ENCODE data around the gene POFUT2.

POFUT2 gene

DNA sequence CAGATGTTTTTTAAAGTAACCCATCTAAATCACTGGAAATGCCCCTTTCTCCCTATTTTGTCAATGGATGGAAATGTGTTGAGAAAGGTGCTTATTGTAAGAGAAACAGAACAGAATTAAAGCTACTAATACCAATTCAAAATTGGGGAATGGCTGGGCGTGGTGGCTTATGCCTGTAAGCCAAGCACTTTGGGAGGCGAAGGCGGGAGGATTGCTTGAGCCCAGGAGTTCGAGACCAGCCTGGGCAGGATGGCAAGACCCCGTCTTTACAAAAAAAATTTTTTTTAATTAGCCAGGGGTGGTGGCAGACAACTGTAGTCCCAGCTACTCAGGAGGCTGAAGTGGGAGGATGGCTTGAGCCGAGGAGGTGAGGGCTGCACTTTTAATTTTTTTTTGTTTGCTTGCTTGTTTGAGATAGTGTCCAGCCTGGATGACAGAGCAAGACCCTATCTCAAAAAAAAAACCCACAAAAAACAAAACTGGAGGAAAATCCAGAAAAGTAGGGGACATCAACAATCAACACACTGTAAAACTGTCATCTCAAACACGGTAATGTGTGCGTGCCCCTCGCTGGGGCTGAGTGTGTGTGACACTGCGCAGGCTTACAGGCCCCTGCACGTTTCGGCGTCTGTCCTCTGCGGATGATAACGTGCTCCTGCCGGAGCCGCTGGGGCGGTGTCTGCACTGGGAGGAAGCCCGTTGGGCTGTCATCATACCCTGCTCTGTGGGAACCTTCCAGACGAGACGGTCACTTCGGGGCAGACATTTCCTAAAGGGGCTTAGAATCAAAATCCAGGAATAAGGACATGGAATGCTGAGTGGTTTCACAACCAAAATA lies 11.6 kb upstream of the POFUT2 start:
- DNase-seq (ENCODE audit: low read depth in 4 of 4, low spot score in 1 of 4), result no peak

DNA sequence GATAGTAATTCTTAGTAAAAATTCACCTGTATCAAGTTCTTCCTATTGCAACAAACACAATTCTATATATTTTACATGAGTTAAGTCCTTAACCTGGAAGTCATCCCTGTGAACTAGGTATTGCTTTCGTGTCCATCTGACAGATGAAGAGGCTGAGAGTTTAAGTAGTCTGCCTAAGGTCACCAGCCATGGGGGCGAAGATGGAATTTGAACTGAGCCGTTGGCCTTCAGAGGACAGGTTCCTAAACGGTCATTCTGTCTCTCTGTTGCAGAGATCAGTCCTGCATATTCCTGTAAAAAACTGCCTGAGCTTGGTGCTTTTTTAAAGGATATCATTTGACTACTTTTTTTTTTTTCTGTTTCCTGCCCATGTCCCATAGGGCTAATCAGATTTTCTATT lies 10.2 kb upstream of the POFUT2 start:
- DNase-seq (ENCODE audit: low read depth in 4 of 4, low spot score in 1 of 4), result no peak

DNA sequence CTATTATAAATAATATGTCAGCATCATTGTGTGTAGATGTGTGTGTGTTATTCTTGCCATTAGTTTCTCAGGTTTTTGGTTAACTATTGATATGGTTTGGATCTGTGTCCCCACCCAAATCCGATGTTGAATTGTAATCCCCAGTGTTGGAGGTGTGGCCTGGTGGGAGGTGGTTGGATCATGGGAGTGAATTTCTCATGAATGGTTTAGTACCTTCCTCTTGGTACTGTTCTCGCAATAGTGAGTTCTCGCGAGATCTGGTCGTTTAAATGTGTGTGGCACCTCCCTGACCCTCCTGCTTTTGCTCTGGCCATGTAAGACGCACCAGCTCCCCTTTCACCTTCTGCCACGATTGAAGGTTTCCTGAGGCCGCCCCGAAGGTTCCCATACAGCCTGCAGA lies 9.6 kb upstream of the POFUT2 start:
- DNase-seq (ENCODE audit: low read depth in 4 of 4, low spot score in 1 of 4), result no peak

DNA sequence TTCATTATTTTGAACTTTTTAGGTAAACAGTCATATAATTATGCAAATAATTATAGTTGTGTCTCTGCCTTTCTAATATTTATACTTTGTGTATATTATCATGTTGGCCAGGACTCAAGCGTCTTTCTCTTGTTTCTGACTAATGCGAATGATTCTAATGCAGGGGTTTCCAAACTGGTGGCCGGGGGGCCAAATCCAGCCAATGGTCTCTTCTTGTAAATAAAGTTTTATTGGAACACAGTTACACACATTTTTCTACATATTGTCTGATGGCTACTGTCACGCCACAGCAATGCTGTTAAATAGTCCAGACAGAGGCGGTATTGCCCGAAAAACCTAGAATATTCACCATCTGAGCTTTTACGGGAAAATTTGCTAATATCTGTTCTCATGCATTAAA lies 8.9 kb upstream of the POFUT2 start:
- no peak for DNase-seq (ENCODE audit: low read depth in 4 of 4, low spot score in 1 of 4)

DNA sequence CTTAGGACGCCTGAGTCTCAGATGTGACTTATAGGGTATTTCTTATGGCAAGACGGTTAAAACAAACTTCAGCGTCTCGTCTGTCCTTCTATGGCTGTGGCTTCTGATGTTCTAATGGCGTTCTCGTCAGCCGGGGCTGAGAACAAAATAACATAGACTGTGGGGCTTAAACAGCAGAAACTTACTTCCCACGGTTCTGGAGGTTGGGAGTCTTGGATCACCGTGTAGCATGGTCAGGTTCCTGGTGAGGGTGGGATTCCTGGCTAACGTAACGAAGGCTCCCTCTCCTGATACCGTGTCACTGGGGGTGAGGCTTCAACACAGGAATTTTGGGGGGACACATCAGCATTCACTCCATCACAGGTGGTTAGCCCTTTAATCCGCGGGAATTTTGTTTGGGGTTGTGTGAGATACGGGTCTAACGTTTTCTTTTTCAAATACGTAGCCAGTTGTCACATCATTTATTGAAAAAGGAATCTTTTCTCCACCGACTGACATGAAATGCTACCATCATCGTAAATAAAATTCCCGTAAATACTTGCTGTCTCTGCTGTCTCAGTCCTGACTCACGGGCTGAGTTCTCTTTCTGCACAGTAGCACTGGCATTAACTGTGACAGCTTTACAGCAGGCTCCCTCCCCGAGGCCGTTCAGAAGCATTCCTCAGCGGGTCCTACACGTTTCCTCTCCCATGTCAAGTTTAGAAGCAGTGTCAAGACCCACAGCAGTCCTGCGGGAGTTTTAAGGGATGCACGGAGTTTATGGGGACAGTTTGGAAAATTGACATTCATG lies 8.1 kb upstream of the POFUT2 start:
- no peak for DNase-seq (ENCODE audit: low read depth in 4 of 4, low spot score in 1 of 4)

DNA sequence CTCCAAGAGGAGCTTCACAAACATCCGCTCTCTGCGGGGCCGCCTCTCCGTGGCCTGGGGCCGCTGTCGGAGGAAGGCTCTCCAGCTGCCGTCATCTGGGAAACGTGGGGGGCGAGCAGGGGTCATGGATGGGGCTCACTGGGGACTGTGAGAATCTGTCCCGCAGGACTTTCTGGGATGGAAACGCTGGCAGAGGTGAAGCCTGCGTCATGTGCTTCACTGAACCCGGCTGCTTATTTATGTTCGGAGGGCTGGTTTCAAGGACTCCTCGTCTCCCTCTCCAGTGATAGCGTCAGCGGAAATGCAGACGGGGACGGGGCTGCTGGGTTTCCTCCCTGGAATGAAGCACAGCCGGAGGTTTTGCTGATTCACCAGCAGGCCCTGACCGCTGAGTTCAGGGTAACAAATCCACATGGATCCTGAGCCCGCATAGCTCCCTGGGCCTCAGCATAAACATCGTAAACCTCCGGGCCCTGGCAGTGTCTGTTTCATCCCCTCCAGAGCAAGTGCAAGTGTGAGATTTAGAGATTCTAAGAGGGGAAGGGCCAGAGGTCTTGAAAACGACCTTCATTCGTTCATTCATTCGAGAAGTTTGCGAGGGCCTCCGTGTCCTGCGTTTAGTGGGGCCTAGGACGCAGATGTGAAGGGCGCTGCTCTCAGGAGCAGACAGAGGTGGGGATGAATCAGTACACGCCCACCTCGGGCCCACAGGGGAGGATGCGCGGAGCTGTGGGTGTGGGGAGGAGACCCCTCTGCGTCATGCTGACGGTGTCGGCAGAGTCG lies 7.0 kb upstream of the POFUT2 start:
- no peak for DNase-seq (ENCODE audit: low read depth in 4 of 4, low spot score in 1 of 4)

DNA sequence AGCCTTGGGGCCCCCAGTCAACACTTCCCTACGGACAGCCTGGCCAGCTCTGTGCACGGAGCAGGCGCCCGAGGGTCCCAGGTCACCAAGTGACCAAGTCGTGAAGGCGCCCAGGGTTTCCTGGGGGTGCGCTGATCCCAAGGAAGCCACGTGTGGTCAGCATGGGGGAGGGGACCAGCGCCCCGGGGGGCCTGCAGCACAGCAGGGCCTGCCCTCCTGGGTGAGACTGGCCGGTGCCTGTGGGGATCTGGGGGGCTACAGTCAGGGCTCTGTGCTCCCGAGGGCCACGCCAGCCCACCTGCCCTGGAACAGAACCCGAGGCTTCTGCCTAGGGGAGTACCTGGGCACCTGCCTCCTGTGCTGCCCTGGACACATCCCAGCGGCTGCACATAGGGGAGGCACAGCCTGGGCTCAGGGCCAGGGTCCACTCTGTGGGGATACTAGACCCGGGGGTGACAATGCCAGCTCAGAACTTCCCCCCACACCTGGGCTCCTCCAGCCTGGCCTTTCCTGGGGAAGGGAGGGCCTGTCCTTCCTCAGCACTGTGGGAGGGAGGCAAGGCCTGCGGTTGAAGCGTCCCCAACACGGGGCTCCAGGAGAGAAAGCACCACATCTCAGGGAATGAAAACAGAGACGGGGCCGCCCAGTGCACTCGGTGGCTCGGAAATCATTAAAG lies 6.2 kb upstream of the POFUT2 start:
- DNase-seq (ENCODE audit: low read depth in 4 of 4, low spot score in 1 of 4), result no peak

DNA sequence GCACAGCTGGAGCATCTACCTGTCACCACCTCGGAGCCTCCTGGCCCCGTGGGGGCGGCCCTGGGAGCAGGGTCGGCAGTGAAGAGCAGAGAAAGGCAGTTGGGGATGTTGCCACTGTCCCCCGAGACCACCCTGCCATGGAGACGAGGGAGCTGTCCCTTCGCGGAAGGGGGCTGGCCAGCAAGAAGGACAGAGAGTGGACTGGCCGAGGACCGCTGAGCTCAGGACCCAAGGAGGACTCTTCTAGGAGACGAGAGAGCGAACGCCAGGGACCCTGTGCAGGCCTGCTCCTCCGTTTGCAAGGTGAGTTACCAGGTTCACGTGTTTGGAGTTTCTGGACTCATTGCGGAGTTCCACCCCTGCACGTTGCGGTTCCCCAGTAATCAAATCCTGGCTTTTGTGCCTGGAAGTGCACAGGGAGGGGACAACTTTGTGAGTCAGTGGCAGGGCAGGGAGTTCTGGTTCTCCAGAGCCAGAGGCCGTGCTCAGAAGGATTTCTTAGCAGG lies 5.6 kb upstream of the POFUT2 start:
- no peak for DNase-seq (ENCODE audit: low read depth in 4 of 4, low spot score in 1 of 4)

DNA sequence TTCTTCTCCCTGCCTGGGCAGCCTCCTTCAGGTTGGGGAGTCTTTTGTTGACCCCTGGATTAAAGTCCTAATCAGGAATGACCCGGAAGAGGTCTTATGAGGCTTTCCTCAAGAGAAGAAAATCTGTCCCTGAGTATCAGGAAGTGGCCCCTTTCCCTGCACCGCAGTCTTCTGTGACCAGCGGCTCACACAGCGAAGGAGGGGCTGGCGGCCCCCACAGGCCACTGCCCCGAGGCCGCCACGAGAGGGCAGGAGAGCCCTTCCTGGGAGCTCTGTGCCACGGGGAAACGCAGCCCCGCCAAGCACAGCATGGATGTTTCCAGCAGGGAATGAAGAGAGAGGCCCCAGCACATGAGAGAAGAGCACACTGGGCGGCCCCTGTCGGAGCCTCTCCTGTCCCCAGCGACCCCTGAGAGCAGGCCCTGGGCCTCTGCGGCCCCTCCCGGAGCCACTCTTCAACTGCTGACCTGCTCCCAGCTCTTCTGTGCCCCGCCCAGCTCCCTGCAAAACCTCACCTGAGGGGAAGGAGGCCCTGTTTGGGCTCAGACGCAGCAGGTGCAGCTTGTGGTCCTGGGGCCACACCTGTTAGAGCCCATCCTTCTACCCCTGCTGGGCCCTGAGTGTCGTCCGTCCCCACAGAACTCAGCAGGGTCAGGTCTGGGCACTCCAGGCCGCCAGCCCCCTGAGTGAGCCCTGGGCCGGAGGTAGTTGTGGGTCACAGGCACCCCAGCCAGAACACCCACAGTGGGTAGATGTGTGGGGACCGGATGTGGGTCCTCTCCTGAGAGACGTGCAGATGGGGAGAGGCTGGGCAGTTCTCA lies 4.9 kb upstream of the POFUT2 start:
- peak; percentile 46 to 64 (median 55) for DNase-seq (ENCODE audit: low read depth in 4 of 4, low spot score in 1 of 4)

DNA sequence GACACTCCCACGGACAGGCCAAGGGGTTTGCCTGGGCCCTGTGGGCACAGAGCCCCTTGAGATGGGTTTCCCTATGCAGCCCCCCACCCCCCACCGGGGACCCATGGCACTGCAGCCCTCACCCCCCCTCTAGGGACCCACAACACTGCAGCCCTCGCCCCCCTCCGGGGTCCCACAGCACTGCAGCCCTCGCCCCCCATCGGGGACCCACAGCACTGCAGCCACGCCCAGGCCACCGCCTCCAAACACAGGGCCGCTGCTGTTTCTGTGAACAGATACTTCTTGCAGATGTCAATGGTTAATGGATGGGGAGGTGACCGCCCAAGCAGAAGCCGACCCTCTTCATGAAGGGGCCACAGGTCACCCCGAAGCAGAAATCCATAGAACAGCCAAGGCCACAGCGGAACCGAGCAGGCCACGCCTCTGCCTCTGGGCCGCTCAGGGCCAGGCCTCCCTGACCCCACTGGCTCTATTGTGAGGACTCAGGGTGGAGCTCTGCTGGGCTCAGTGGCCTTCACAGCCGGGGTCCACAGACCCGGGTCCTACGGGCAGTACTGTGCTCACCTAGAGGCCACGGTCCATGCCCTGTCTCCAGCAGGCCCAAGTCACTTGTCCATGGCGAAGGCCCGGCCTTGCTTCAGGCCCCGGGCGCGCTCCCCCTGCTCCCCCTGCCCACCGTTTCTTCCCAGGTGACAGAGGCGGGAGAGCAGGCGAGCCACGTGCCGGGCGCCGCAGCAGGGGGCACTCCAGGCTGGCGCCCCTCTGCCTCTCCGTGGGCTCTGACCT lies 4.1 kb upstream of the POFUT2 start:
- no peak for DNase-seq (ENCODE audit: low read depth in 4 of 4, low spot score in 1 of 4)

DNA sequence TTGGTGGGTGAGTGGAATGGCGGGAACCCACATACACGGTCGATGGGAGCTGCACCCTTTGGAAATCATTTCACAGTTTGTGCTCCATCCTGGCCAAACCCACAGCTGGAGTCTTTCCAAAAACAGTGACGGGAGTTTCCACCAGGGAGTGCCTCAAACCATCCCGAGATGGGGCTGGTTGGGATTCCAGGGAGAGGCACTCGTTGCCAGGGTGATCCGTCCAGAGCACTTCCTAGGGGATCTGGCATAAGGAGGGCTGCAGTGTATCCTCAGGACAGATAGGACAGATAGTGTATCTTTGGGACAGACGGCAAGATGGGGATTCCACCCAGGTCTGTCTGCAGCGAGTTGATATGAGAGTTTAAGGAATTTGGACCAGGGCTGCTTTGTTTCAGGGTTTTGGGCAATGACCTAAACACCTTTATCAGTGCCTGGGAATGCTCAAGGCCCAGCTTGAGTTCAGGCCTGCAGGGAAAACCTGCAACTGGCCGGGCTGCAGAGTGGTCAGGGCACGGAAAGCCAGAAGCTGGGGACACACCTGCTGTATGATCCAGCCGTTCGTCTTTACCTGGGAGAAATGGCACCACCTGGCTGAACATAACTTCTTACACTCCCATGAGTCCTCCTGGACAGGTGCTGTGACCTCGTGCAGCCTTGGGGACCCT lies 3.4 kb upstream of the POFUT2 start:
- no peak for DNase-seq (ENCODE audit: low read depth in 4 of 4, low spot score in 1 of 4)

DNA sequence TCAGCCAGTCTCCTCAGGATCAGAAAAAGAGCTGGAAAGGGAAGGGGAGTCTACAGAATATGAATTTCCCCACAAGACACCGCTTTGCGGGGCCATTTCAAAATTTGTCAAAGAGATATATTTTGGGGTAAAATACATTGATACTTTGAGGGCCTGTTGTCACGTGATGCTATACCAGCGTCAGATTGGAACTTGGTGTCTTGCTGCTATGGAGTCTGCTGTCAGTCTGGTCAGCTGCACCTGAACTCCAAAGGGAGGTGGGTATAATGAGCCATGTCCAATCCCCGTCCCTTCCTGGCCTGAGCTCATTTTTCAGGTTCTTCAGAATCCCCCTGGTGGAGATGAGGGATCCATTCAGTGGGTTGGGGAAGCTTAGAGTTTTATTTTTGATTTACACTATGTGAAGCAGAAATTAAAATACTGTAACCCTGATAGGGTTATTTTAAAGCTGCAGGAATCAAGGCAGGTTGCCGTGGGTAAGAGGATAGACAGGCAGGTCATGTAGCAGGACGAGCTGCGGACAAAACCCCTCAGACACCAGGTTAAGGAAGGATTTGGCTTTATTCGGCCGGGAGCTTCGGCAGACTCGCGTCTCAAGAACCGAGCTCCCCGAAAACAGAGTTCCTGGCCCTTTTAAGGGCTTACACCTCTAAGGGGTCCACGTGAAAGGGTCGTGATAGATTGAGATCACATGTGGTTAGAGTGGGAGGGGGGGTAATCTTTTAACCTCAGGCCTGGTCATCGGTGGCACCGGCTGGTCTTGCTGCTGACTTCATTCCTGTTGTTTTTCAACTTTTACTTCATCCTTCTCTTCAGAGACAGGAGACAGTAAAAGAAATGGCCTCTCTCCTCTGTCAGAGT lies 2.2 kb upstream of the POFUT2 start:
- DNase-seq (ENCODE audit: low read depth in 4 of 4, low spot score in 1 of 4), result no peak

DNA sequence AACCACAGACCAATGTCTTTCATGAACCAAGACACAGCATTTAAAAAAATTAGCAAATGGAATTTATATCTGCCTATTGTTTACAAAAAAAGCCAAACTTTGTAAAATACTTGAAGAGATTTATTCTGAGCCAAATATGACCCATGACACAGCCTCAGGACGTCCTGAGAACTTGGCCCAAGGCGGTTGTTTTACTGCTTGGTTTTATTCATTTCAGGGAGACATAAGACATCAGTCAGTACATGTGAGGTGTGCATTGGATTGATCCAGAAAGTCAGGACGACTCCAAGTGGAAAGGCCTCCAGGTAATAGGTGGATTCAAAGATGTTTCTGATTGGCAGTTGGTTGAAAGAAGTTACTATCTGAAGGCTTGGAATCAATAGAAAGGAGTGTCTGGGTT lies 1.4 kb upstream of the POFUT2 start:
- no peak for DNase-seq (ENCODE audit: low read depth in 4 of 4, low spot score in 1 of 4)

DNA sequence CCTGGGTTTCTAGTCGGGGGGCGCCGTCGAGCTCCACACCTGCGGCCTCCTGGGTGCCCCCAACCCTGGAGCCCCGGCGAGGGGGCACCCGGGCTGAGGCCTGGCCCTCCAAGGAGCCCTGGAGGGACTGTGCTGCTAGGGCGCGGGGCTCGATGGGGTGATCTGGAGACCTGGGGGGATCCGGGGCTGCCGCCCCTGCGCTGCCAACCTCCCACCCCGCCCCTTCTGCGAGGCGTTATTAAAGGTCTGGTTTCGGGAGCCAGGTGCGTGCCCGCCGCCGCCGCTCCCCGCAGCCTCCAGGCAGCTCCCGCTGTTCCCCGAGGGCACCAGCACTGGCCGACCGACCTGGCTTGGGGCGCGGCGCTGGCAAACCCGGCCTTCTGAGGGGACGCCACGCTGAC lies 746 bp upstream of the POFUT2 start:
- no peak for DNase-seq (ENCODE audit: low read depth in 4 of 4, low spot score in 1 of 4)

DNA sequence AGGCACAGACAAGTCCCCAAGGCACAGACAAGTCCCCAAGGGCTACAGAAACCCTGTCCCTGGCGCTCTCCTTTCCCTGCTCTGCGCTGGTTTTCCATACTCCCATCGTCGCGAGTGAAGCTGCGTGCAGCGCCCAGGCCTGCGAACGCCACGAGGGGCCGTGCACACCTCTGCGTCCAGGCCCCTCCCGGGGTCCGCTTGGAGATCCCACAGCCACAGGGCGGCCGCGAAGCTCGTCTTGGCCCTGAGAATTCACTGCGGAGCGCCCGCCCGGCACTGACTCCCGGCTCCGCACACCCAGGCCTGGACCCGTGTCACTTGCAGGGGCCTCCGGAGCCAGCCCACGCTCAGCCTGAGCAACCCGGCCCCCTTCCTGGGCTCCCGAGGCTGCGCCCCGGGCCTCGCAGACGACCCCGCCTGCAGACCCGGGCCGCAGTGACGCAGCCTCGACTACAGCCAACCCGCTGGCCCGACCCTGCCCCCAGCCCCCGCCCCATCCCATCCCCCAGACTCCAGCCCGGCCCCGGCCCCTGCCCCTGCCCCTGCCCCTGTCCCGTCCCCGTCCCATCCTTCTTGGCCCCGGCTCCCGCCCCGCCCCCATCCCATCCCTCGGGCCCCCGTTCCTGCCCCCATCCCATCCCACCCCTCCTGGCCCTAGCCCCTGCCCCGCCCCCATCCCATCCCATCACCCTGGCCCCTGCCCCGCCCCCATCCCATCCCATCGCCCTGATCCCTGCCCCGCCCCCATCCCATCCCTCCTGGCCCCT lies 841 bp downstream of the POFUT2 start:
- DNase-seq (ENCODE audit: low read depth in 4 of 4, low spot score in 1 of 4), result no peak

DNA sequence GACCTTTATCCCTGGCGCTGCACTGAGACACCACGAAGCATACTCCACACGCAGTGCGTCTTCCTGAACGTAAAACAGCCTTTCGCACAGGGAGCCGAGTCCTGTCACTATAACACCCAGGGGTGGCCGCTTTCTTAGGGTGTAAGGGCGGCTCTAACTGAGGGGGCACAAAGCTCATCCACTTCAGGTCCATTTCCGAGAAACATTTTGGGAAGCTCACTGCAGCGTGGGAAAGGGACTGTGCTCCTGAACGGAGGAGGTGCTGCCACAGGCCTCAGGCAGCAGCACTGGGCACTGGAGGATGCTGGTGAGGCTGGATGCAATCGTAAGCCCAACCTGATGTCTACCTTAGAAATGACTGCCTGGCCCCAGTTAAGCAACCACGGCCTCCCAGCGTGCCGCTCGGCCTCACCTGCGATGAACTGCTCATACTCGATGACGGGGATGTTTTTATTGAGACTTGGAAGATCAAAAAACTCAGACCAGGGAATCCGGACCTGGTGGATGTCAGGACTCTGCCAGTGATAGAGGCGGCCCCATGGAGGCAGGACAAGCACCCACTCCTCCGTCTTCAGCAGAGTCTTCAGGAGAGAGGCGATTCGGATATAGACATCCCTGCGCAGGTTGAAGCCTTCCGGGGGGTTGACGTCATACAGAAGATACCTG lies 2.3 kb downstream of the POFUT2 start:
- DNase-seq (ENCODE audit: low read depth in 4 of 4, low spot score in 1 of 4), result no peak

DNA sequence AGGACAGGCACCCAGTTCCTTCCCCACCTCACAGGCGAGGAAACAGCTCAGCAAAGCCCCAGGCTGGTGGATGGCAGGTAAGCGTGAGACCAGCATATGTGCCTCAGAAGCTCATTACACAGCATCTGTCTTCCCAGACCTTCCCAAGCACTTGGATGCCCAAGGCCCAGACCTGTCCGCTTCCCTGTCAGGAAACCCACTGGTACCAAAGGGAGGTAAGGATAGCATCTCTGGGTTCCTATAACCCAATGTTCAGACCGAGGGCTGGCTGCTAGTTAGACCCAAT lies 3.3 kb downstream of the POFUT2 start:
- no peak for DNase-seq (ENCODE audit: low read depth in 4 of 4, low spot score in 1 of 4)

Measured in stimulated activated CD4-positive, alpha-beta T cell treated with anti-CD3 and anti-CD28 coated beads, Interleukin-1b, Interleukin-23, amount 100 ng/mL, for 24 hours (primary cell).